Lower leg skin (tissue), 4 donors: ENCODE measurements around the gene EYS. TPM values are rescaled to one million over a fixed set of nuclear protein-coding genes. Genes with fewer than 3 reads are reported as not detected.

Source experiments
- DNase-seq, 2 donors: peaks; one replicate each; pipeline ENCODE4 v3.0.0-alpha.2; 2019; ENCODE audit warnings: low spot score in 2 of 2
- H3K4me3 ChIP-seq: fragments of 200-600 bp; sonication (generic); 2 replicates; pipeline ENCODE4 v1.5.1; 2017; ENCODE audit warnings: mild to moderate bottlenecking, low read depth; ENCODE audit not compliant: poor library complexity, severe bottlenecking
- POLR2A ChIP-seq, 2 donors: fragments of 450-650 bp; IDR thresholded peaks; one replicate each; pipeline ENCODE4 v1.6.1; 2016 to 2017; ENCODE audit warnings: antibody characterized with exemption in 2 of 2, mild to moderate bottlenecking in 1 of 2, moderate library complexity in 1 of 2
- WGBS, 2 donors: methylation state at CpG; one replicate each; pipeline ENCODE4 v1.1.5; 2018; 5-methylcytosine and 5-hydroxymethylcytosine counted together
- intact Hi-C: fragments of 100-400 bp; cut with DNase I; formaldehyde crosslinking; loops from one replicate; pipeline ENCODE4 v1.15.0; 2023; ENCODE audit warnings: low total_unique reads
- total RNA-seq, 4 donors: library from RNA; depleted of rRNA; stranded (reverse); fragments of >200 nt; gene quantifications; one replicate each; pipeline ENCODE4 v1.1.0, GENCODE V29; 2016
- TF ChIP-seq, protein P1 (sequence below), 3 donors: fragments of 450-650 bp; IDR thresholded peaks; one replicate each; pipeline ENCODE4 v1.5.1; 2016; ENCODE audit warnings: antibody characterized with exemption in 3 of 3, mild to moderate bottlenecking in 3 of 3, moderate library complexity in 2 of 3

The EYS gene
- total RNA-seq, 4 donors from 2014 or later = 0.04 TPM; not detected in 3

DNA sequence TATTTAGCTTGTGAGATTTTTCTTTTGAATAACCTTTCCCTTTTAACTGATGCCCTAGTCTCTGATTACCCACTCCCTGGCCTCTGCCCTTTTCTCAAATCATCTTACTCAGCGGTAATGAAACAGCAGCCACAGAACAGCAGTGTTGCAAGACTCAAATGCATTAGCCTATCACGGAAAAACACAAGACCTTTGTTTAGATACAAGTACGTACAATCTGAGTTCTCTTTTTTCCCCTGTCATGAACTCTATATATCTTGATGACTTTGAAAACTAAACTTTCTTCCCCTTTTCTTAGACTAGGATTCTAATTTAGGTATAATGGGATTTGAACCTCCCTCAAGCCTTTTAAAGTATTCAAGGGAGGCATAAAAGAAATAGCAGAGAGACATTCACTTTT is 1034.9 kb downstream of the EYS start:
- intact Hi-C loops = no loop called here
- DNase-seq = no peak
- 44 to 63% methylated on average over 3 of the region's 3 CpGs for WGBS, 2 donors
- no peak overlapping the region for H3K4me3 ChIP-seq
- TF ChIP-seq, protein P1, sequence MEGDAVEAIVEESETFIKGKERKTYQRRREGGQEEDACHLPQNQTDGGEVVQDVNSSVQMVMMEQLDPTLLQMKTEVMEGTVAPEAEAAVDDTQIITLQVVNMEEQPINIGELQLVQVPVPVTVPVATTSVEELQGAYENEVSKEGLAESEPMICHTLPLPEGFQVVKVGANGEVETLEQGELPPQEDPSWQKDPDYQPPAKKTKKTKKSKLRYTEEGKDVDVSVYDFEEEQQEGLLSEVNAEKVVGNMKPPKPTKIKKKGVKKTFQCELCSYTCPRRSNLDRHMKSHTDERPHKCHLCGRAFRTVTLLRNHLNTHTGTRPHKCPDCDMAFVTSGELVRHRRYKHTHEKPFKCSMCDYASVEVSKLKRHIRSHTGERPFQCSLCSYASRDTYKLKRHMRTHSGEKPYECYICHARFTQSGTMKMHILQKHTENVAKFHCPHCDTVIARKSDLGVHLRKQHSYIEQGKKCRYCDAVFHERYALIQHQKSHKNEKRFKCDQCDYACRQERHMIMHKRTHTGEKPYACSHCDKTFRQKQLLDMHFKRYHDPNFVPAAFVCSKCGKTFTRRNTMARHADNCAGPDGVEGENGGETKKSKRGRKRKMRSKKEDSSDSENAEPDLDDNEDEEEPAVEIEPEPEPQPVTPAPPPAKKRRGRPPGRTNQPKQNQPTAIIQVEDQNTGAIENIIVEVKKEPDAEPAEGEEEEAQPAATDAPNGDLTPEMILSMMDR (IDR thresholded peaks at IDR 0.05) = no peak
- TF ChIP-seq POLR2A (IDR thresholded peaks at IDR 0.05) = no peak

DNA sequence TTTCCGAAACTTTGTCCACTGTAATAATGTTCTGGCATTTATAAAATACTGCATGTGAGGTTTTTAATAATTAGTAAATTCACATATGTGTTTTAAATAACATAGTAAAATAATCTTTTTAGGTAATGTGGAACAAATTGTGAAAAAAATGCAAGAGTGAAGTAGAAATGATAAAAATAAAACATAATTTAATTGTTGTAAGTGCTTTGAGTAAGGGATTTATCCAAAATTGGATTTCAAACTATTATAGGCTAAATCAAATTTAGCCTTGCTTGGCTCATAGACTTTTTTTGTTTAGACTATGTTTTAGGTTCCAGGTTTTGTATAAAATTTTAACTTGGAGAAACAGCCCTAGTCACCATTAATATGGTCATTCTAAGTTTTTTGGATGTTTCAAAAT is 1041.9 kb downstream of the EYS start:
- no peak for TF ChIP-seq POLR2A (IDR thresholded peaks at IDR 0.05)
- TF ChIP-seq, protein P1 (IDR thresholded peaks at IDR 0.05) = no peak
- DNase-seq = no peak
- WGBS, 2 donors = 94 to 97% methylated on average over 1 of the region's 1 CpG
- intact Hi-C loops = no loop called here
- H3K4me3 ChIP-seq = no peak overlapping the region

DNA sequence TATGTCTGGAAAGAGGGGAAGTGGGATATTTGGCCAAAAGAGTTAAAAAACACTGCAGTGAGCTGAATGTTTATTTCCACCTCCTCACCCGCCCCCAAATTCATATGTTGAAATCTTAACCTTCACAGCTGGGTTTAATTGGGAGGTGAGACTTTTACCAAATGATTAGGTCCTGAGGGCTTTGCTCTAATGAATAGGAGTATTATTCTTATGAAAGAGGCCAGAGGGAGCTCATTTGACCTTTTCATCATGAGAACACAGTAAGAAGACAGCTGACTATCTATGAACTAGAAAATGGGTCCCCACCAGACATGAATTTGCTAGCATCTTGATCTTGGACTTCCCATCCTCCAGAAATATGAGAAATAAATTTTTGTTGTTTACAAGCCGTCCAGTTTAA is 1042.5 kb downstream of the EYS start:
- no peak for DNase-seq
- 69% methylated on average over 2 of the region's 2 CpGs for WGBS, 2 donors
- no peak for TF ChIP-seq POLR2A (IDR thresholded peaks at IDR 0.05)
- TF ChIP-seq, protein P1 (IDR thresholded peaks at IDR 0.05) = no peak
- intact Hi-C loops = no loop called here
- H3K4me3 ChIP-seq = no peak overlapping the region

DNA sequence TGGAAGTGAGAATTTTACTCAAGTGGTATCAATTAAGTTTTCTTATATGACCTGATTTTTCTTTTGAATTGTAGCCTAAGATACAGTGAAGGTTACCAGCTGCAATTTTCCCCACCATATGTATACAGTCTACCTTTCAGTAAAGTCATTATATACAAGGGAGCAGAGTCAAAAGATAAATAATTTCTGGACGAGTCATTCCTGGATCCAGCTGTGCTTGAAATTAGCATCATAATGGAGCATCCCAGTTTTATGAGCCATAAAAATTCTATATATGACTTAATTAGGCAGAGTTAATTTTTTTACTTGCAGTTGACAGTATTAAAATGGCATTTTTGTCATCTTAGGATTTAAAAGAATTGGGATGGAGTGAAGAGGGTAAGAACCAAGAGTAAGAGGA is 1063.0 kb downstream of the EYS start:
- WGBS, 2 donors = 19 to 41% methylated on average over 1 of the region's 1 CpG

DNA sequence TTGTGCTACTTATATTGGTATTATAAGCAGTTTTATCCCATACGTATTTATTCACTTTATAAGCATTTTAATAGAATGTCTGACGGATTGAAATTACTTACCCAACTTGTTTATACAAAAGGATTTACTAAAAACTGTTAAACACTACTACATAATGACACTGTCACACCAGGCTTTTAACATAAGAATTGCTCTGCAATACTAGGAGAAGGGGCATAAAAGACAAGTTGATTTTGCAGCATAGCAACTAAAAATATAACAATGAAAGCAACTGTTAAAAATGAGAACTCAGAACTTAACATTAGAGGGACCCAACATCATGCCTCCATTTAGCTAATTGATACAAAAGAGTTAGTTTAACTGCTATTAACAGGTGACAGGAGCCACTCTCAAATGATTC is 1076.1 kb downstream of the EYS start:
- H3K4me3 ChIP-seq = no peak overlapping the region
- 63 to 80% methylated on average over 2 of the region's 2 CpGs for WGBS, 2 donors
- intact Hi-C loops = no loop called here
- no peak for TF ChIP-seq POLR2A (IDR thresholded peaks at IDR 0.05)
- TF ChIP-seq, protein P1 (IDR thresholded peaks at IDR 0.05) = no peak
- DNase-seq = no peak

More for the DNA sequence above, 1063.0 kb downstream of the EYS start:
- intact Hi-C loops = no loop called here
- DNase-seq = no peak
- no peak for TF ChIP-seq POLR2A (IDR thresholded peaks at IDR 0.05)
- TF ChIP-seq, protein P1 (IDR thresholded peaks at IDR 0.05) = no peak
- H3K4me3 ChIP-seq = no peak overlapping the region

DNA sequence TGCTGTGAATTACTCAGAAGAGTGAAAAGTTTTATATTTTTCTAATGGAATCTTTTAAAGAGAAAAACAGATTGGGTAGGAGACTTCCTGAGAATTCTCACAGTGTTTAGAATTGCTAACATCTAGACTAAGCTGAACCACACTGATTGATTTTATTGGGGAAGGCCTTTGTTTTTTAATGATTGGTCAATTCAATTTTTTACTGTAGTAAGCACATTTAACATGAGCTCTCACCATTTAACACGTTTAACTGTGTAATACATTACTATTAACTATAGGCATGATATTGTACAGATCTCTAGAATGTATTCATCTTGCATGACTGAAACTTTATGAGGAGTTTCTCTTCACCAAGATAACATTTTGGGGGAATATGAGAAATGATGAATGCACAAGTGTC is 1084.1 kb downstream of the EYS start:
- H3K4me3 ChIP-seq = no peak overlapping the region
- intact Hi-C loops = no loop called here
- TF ChIP-seq, protein P1 (IDR thresholded peaks at IDR 0.05) = no peak
- no peak for TF ChIP-seq POLR2A (IDR thresholded peaks at IDR 0.05)
- DNase-seq = no peak
- 50 to 52% methylated on average over 1 of the region's 1 CpG for WGBS, 2 donors
